Upper lobe of left lung (tissue), 6 donors: ENCODE data around the gene CLDN18. TPM values are rescaled to one million over a fixed set of nuclear protein-coding genes. Genes with fewer than 3 reads are reported as not detected.

ENCODE experiments used
- ATAC-seq, 2 donors: fragments of 200-7000 bp; cut with Tn5 transposase; one replicate each; pipeline ENCODE4 v1.9.1; 2022; ENCODE audit warnings: mild to moderate bottlenecking in 2 of 2, moderate library complexity in 2 of 2; ENCODE audit not compliant: low FRiP score in 2 of 2
- DNase-seq, 2 donors: peaks; one replicate each; pipeline ENCODE4 v3.0.0-alpha.2; 2019 to 2020
- H3K27ac ChIP-seq, 4 donors: fragments of 200-600 bp; sonication (generic); one replicate each; pipeline ENCODE4 v1.5.1; 2016 to 2019
- H3K27me3 ChIP-seq, 4 donors: fragments of 200-600 bp; sonication (generic); one replicate each; pipeline ENCODE4 v1.5.1; 2017 to 2019
- H3K36me3 ChIP-seq, 4 donors: fragments of 200-600 bp; sonication (generic); one replicate each; pipeline ENCODE4 v1.5.1; 2016 to 2019
- H3K4me1 ChIP-seq, 4 donors: fragments of 200-600 bp; sonication (generic); one replicate each; pipeline ENCODE4 v1.5.1; 2018 to 2019
- H3K4me3 ChIP-seq, 4 donors: fragments of 200-600 bp; sonication (generic); one replicate each; pipeline ENCODE4 v1.5.1; 2017 to 2019; ENCODE audit warnings: mild to moderate bottlenecking in 2 of 4, moderate library complexity in 1 of 4
- H3K9me3 ChIP-seq, 4 donors: fragments of 200-600 bp; sonication (generic); one replicate each; pipeline ENCODE4 v1.5.1; 2018 to 2019
- EP300 ChIP-seq, 4 donors: sonication (generic); formaldehyde crosslinking; IDR thresholded peaks; one replicate each; pipeline ENCODE4 v1.5.1; 2017; ENCODE audit warnings: antibody characterized with exemption in 4 of 4, control low read depth in 2 of 4
- POLR2A ChIP-seq, 4 donors: fragments of 450-650 bp; IDR thresholded peaks; one replicate each; pipeline ENCODE4 v1.5.1; 2016 to 2017; ENCODE audit warnings: antibody characterized with exemption in 4 of 4, mild to moderate bottlenecking in 2 of 4
- POLR2AphosphoS5 ChIP-seq, 2 donors: sonication (generic); formaldehyde crosslinking; IDR thresholded peaks; one replicate each; pipeline ENCODE4 v1.5.1; 2017; ENCODE audit warnings: antibody characterized with exemption in 2 of 2
- WGBS, 2 donors: methylation state at CpG; one replicate each; pipeline ENCODE4 v1.1.5; 2017 to 2018; 5-methylcytosine and 5-hydroxymethylcytosine counted together
- total RNA-seq, 6 donors: library from RNA; depleted of rRNA in 4 of 6; stranded (reverse); fragments of >200 nt in 4 of 6; gene quantifications; one replicate each; pipeline versions ENCODE4 v1.1.0 to v1.2.1, GENCODE V29; 2016 to 2021
- TF ChIP-seq, protein P1 (sequence below), 6 experiments: fragments of 450-650 bp in 4 of 6; fragments of 200-600 bp in 2 of 6; sonication (generic) in 2 of 6; IDR thresholded peaks; one replicate each; pipeline ENCODE4 v1.5.1; 2016 to 2019; ENCODE audit warnings: antibody characterized with exemption in 6 of 6
- donor health status: DM: no; HTN: no; CAD: no; lungs with moderate emphysema.
- donor health status: DM: no; HTN: yes; CAD: no; lungs with severe emphysema.

The CLDN18 gene
- 100 to 1,000 TPM; 134 to 673 (median 360) TPM for total RNA-seq

DNA sequence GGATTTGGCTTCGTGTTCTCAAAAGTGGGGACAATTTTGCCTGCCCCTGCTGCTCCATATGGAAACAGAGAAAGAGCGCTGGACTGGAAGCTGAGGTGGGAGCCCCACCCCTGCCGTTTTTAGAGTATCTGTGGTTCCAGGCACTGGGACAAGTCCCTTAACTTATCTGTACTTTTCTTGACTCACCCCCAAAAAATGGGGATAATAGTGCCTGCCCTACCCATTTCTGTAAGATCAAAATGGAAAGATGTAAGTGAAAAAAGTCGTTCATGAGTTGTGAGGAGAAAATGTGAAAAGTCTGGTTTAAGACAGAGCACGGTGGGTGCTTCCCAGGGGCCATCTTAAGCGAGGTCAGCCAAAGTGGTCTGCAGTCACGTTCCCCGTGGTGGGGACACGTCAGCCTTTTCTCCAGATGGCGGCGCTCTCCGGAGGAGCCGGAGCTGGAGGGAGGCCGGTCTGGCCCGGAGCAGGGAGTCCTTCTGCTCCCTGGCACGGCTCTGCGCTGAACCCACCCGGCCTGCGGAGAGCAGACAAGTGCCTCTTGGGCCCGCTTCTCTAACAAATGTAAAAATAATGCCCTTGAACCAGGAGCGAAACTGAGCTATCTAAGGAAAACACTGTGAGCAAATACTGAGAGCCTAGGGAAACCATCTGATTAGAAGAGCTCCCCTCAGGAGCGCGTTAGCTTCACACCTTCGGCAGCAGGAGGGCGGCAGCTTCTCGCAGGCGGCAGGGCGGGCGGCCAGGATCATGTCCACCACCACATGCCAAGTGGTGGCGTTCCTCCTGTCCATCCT is at the start of gene CLDN18:
Gene CLDN18, plus strand, starts transcription at position 690 of the 797 bp plus-strand sequence. Its CDS starts 61 bp downstream, at position 751.
- Histone ChIP-seq H3K36me3 (no peaks in the 10 kb centered on the region), H3K27me3 (no peaks in the 10 kb centered on the region), H3K4me3 (peak within 1 kb of the TSS in 3 of 4 donors; percentile 24 to 44 (median 44)), H3K27ac (peak within 1 kb of the TSS; percentile 69 to 90 (median 74)), H3K9me3 (no peaks in the 10 kb centered on the region), H3K4me1 (peaks cover 0 to 6% (median 1%) of the 10 kb centered on the region in 4 donors)
- WGBS, 2 donors: 67 to 72% methylated on average over 10 to 30 of the region's 30 CpGs
- ATAC-seq (peak; percentile 53 to 85), DNase-seq (peak; percentile 75 to 87)
- TF ChIP-seq EP300 (IDR thresholded peaks at IDR 0.05) (peak in 1 of 4 donors; percentile 14), POLR2AphosphoS5 (IDR thresholded peaks at IDR 0.05) (no peak), POLR2A (IDR thresholded peaks at IDR 0.05) (peak in 1 of 4 donors; percentile 87)
- TF ChIP-seq, protein P1, sequence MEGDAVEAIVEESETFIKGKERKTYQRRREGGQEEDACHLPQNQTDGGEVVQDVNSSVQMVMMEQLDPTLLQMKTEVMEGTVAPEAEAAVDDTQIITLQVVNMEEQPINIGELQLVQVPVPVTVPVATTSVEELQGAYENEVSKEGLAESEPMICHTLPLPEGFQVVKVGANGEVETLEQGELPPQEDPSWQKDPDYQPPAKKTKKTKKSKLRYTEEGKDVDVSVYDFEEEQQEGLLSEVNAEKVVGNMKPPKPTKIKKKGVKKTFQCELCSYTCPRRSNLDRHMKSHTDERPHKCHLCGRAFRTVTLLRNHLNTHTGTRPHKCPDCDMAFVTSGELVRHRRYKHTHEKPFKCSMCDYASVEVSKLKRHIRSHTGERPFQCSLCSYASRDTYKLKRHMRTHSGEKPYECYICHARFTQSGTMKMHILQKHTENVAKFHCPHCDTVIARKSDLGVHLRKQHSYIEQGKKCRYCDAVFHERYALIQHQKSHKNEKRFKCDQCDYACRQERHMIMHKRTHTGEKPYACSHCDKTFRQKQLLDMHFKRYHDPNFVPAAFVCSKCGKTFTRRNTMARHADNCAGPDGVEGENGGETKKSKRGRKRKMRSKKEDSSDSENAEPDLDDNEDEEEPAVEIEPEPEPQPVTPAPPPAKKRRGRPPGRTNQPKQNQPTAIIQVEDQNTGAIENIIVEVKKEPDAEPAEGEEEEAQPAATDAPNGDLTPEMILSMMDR (IDR thresholded peaks at IDR 0.05): peak in 4 of 6 experiments; percentile 12 to 44 (median 31)

- no peak for ATAC-seq
Observed at GRCh38 chr3:137962251-137962650, 47.7 kb upstream of the CLDN18 start.

DNA sequence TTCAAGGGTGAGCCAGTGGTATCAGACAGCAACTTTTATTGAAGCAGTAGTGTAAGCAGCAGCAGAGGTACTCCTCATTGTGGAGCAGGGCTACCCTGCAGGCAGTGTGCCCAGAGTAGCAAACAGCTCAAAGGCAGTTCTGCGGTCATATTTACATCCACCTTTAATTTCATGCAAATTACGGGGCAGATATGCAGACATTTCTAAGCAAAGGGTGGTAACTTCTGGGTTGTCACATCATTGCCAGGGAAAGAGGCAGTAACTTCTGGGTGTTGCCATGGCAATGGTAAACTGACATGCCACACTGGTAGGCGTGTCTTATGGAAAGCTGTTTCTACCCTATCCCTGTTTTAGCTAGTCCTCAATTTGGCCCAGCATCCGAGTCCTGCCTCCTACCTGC is 46.5 kb upstream of the CLDN18 start:
- ATAC-seq (no peak), DNase-seq (no peak)
- Histone ChIP-seq H3K9me3 (no peaks in the 10 kb centered on the region), H3K27ac (no peak overlapping the region), H3K4me3 (no peak overlapping the region), H3K4me1 (no peaks in the 10 kb centered on the region), H3K27me3 (no peaks in the 10 kb centered on the region), H3K36me3 (no peaks in the 10 kb centered on the region)
- TF ChIP-seq EP300 (IDR thresholded peaks at IDR 0.05) (no peak), POLR2A (IDR thresholded peaks at IDR 0.05) (no peak), POLR2AphosphoS5 (IDR thresholded peaks at IDR 0.05) (no peak)
- TF ChIP-seq, protein P1 (IDR thresholded peaks at IDR 0.05): no peak
- 88 to 89% methylated on average over 4 of the region's 4 CpGs for WGBS, 2 donors

More at GRCh38 chr3:137962251-137962650, 47.7 kb upstream of the CLDN18 start:
- H3K36me3 ChIP-seq: no peaks in the 10 kb centered on the region
- no peak overlapping the region for H3K4me3 ChIP-seq
- no peaks in the 10 kb centered on the region for H3K9me3 ChIP-seq
- no peaks in the 10 kb centered on the region for H3K27me3 ChIP-seq
- H3K27ac ChIP-seq: no peak overlapping the region
- DNase-seq: no peak
- H3K4me1 ChIP-seq: no peaks in the 10 kb centered on the region
- TF ChIP-seq, protein P1 (IDR thresholded peaks at IDR 0.05): no peak
- no peak for TF ChIP-seq EP300 (IDR thresholded peaks at IDR 0.05)
- no peak for TF ChIP-seq POLR2AphosphoS5 (IDR thresholded peaks at IDR 0.05)
- no peak for TF ChIP-seq POLR2A (IDR thresholded peaks at IDR 0.05)
- 89 to 94% methylated on average over 7 of the region's 7 CpGs for WGBS, 2 donors

GRCh38 chr3:137970914-137971831 is 38.8 kb upstream of the CLDN18 start:
- H3K4me3 ChIP-seq: no peak overlapping the region
- TF ChIP-seq POLR2AphosphoS5 (IDR thresholded peaks at IDR 0.05): no peak
- TF ChIP-seq, protein P1 (IDR thresholded peaks at IDR 0.05): peak; percentile 50 to 83 (median 69)
- DNase-seq: peak; percentile 64 to 85
- no peaks in the 10 kb centered on the region for H3K36me3 ChIP-seq
- H3K9me3 ChIP-seq: no peaks in the 10 kb centered on the region
- ATAC-seq: peak; percentile 92 to 93
- H3K27me3 ChIP-seq: no peaks in the 10 kb centered on the region
- WGBS, 2 donors: 17 to 18% methylated on average over 18 of the region's 18 CpGs
- no peak overlapping the region for H3K27ac ChIP-seq
- no peaks in the 10 kb centered on the region for H3K4me1 ChIP-seq
